ENCODE data around the gene HDAC4.

- TF ChIP-seq EZH2 (IDR thresholded peaks at IDR 0.05; ENCODE audit: low read depth) (no peak), CTCF (conservative IDR thresholded peaks at IDR 0.05) (no peak)
These were observed 273.3 kb downstream of the HDAC4 start for GRCh38 chr2:239127513-239127912.
